ENCODE results near the gene CPLANE1.
"Not testable (repeated sequence)": the region's sequence is repeated elsewhere in the genome, so short reads cannot be mapped to it uniquely, and the experiment has no call there.

CPLANE1 gene

GRCh38 chr5:37086466-37087173, 162.6 kb downstream of the CPLANE1 start:
- no peak overlapping the region for H3K27ac ChIP-seq (ENCODE audit: low read depth, low read length)
- H3K9me3 ChIP-seq (ENCODE audit: control insufficient read depth, insufficient read depth, low read length) = no peaks in the 10 kb centered on the region
- H4K20me1 ChIP-seq (ENCODE audit: control insufficient read depth, insufficient read depth, low read depth, low read length) = no peaks in the 10 kb centered on the region
- no peaks in the 10 kb centered on the region for H3K36me3 ChIP-seq (ENCODE audit: control insufficient read depth, low read length)
- H3K4me3 ChIP-seq (ENCODE audit: low read length) = no peak overlapping the region
- no peaks in the 10 kb centered on the region for H3F3A ChIP-seq (ENCODE audit: control insufficient read depth, insufficient read depth)
- H3K9me2 ChIP-seq (replicated peaks; ENCODE audit: control insufficient read depth, low read length) = no peaks in the 10 kb centered on the region
- H3K27me3 ChIP-seq (ENCODE audit: control insufficient read depth, low read length) = no peaks in the 10 kb centered on the region
- no peaks in the 10 kb centered on the region for H3K79me2 ChIP-seq (ENCODE audit: control insufficient read depth, low read length)
- TF ChIP-seq, protein P1, sequence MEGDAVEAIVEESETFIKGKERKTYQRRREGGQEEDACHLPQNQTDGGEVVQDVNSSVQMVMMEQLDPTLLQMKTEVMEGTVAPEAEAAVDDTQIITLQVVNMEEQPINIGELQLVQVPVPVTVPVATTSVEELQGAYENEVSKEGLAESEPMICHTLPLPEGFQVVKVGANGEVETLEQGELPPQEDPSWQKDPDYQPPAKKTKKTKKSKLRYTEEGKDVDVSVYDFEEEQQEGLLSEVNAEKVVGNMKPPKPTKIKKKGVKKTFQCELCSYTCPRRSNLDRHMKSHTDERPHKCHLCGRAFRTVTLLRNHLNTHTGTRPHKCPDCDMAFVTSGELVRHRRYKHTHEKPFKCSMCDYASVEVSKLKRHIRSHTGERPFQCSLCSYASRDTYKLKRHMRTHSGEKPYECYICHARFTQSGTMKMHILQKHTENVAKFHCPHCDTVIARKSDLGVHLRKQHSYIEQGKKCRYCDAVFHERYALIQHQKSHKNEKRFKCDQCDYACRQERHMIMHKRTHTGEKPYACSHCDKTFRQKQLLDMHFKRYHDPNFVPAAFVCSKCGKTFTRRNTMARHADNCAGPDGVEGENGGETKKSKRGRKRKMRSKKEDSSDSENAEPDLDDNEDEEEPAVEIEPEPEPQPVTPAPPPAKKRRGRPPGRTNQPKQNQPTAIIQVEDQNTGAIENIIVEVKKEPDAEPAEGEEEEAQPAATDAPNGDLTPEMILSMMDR (IDR thresholded peaks at IDR 0.05; ENCODE audit: low read depth, low read length, poor library complexity, severe bottlenecking) = no peak
- TF ChIP-seq EZH2phosphoT487 (IDR thresholded peaks at IDR 0.05; ENCODE audit: borderline replicate concordance, low read length) = no peak
- no peaks in the 10 kb centered on the region for H3K4me1 ChIP-seq (ENCODE audit: control insufficient read depth, low read length)
- H3K4me2 ChIP-seq (ENCODE audit: low read length) = no peak overlapping the region

GRCh38 chr5:37086026-37086425, 163.2 kb downstream of the CPLANE1 start:
- not testable (repeated sequence) for H3K79me2 ChIP-seq (ENCODE audit: control insufficient read depth, low read length); H3K4me3 ChIP-seq (ENCODE audit: low read length); H3K9me3 ChIP-seq (ENCODE audit: control insufficient read depth, insufficient read depth, low read length); H4K20me1 ChIP-seq (ENCODE audit: control insufficient read depth, insufficient read depth, low read depth, low read length); H3K27me3 ChIP-seq (ENCODE audit: control insufficient read depth, low read length); H3K4me2 ChIP-seq (ENCODE audit: low read length); H3K9me2 ChIP-seq (replicated peaks; ENCODE audit: control insufficient read depth, low read length); H3K4me1 ChIP-seq (ENCODE audit: control insufficient read depth, low read length); H3F3A ChIP-seq (ENCODE audit: control insufficient read depth, insufficient read depth); H3K36me3 ChIP-seq (ENCODE audit: control insufficient read depth, low read length); H3K27ac ChIP-seq (ENCODE audit: low read depth, low read length)

DNA sequence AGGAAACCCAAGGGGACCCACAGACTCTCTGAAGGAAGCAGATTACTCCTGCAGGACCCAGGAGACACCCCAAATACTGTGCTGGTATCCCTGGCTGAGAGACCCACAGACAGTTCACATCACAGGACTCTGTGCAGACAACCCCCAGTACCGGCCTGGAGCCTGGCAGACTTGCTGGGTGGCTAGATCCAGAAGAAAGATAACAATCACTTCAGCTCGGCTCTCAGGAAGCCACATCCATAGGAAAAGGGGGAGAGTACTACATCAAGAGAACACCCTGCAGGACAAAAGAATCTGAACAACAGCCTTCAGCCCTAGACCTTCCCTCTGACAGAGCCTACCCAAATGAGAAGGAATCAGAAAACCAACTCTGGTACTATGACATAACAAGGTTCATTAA, 166.2 kb downstream of the CPLANE1 start:
- H3K79me2 ChIP-seq (ENCODE audit: control insufficient read depth, low read length); H3F3A ChIP-seq (ENCODE audit: control insufficient read depth, insufficient read depth); H3K27me3 ChIP-seq (ENCODE audit: control insufficient read depth, low read length): not testable (repeated sequence)

DNA sequence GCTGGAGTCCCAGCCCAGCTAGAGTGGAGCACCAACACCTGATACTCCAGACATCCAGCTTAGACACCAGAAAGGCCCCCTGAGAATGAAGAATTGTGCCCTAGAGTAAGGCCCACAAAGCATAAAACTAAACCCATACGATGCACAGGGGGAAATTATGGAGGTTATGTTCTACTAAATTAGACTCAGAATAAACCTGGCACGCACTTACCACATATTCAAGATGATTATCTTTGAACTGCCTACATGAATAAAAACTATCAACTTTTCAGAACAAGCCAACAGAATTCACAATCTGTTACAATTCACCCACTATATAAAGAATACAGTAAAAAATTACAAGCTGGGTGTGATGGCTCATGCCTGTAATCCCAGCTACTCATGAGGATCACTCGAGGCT, 168.5 kb downstream of the CPLANE1 start:
- H3K36me3 ChIP-seq (ENCODE audit: control insufficient read depth, low read length) = no peaks in the 10 kb centered on the region
- H3K79me2 ChIP-seq (ENCODE audit: control insufficient read depth, low read length) = no peaks in the 10 kb centered on the region
- no peaks in the 10 kb centered on the region for H3K4me1 ChIP-seq (ENCODE audit: control insufficient read depth, low read length)
- H3K4me2 ChIP-seq (ENCODE audit: low read length) = no peak overlapping the region
- no peaks in the 10 kb centered on the region for H3K9me2 ChIP-seq (replicated peaks; ENCODE audit: control insufficient read depth, low read length)
- no peaks in the 10 kb centered on the region for H3K27me3 ChIP-seq (ENCODE audit: control insufficient read depth, low read length)
- H3K27ac ChIP-seq (ENCODE audit: low read depth, low read length) = no peak overlapping the region
- TF ChIP-seq, protein P1 (IDR thresholded peaks at IDR 0.05; ENCODE audit: low read depth, low read length, poor library complexity, severe bottlenecking) = no peak
- no peak for TF ChIP-seq EZH2phosphoT487 (IDR thresholded peaks at IDR 0.05; ENCODE audit: borderline replicate concordance, low read length)
- H3K9me3 ChIP-seq (ENCODE audit: control insufficient read depth, insufficient read depth, low read length) = no peaks in the 10 kb centered on the region
- no peak overlapping the region for H3K4me3 ChIP-seq (ENCODE audit: low read length)
- H4K20me1 ChIP-seq (ENCODE audit: control insufficient read depth, insufficient read depth, low read depth, low read length) = no peaks in the 10 kb centered on the region
- no peaks in the 10 kb centered on the region for H3F3A ChIP-seq (ENCODE audit: control insufficient read depth, insufficient read depth)

More for the DNA sequence above, 166.2 kb downstream of the CPLANE1 start:
- H3K4me3 ChIP-seq (ENCODE audit: low read length); H3K27ac ChIP-seq (ENCODE audit: low read depth, low read length); H3K4me2 ChIP-seq (ENCODE audit: low read length); H3K36me3 ChIP-seq (ENCODE audit: control insufficient read depth, low read length); H3K9me2 ChIP-seq (replicated peaks; ENCODE audit: control insufficient read depth, low read length); H4K20me1 ChIP-seq (ENCODE audit: control insufficient read depth, insufficient read depth, low read depth, low read length); H3K4me1 ChIP-seq (ENCODE audit: control insufficient read depth, low read length); H3K9me3 ChIP-seq (ENCODE audit: control insufficient read depth, insufficient read depth, low read length): not testable (repeated sequence)
